GM21576 (cell line): ENCODE data around the gene ZNF407.
"Not testable (repeated sequence)": the region's sequence is repeated elsewhere in the genome, so short reads cannot be mapped to it uniquely, and the experiment has no call there.

Experiments
- ATAC-seq: cut with Tn5 transposase; IDR thresholded peaks from one replicate; pipeline ENCODE4 v1.9.1; 2021; ENCODE audit warnings: mild to moderate bottlenecking, moderate library complexity; ENCODE audit not compliant: unreplicated experiment

The ZNF407 gene

DNA sequence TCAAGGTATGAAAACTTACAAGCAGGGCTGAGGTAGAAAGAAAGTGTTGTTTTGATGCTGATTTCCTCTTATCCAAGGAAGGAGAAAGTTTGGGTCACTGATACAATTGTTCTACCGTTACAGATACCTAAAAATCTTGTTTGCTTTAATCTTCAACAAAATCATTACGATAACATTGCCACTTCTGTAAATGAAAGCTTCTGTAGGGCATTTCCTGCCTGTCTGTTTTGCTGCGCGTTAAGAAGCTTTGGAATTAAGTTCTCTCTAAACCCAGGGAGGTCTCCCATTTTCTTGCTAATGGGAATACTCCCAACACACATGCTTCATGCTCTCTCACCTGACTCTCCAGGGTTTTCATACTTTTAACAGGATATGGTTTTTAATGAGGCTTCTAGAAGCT is 352.8 kb downstream of the ZNF407 start:
- no peak for ATAC-seq

- ATAC-seq, result peak; percentile 64
Measured at GRCh38 chr18:74951165-74951760, 353.6 kb downstream of the ZNF407 start.

DNA sequence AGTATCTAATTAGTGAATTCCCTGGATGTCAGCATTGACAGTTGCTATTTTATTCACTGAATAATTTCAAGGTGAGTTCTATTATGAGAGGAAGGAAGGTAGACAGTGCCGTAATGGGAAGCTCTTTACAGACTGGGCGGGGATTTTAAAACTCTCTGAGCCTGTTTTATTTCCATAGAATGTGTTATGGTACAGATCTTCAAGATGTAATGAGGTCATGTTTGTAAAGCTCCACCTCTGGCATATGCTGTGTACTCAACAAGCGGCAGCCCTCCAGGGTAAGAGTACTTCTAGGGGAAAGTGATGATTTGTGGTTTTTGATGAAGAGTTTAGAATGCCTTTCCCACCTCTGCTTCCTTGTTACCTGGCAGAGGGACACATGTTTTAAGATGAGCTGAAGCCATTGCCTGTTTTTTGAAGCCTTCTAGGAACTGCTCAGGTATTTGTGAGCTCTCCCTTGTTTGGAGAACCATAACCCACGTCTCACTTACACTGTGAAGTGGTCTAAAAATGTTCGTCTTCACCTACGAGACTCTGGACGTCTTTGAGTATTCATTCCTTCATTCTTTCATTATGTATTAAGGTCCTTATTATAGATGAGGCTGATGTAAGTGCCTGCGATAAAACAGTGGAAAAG is 360.0 kb downstream of the ZNF407 start:
- ATAC-seq, result no peak

- ATAC-seq, result no peak
Measured at GRCh38 chr18:74959216-74959615, 361.5 kb downstream of the ZNF407 start.

- ATAC-seq, result no peak
Measured at GRCh38 chr18:74961596-74961995, 363.9 kb downstream of the ZNF407 start.

DNA sequence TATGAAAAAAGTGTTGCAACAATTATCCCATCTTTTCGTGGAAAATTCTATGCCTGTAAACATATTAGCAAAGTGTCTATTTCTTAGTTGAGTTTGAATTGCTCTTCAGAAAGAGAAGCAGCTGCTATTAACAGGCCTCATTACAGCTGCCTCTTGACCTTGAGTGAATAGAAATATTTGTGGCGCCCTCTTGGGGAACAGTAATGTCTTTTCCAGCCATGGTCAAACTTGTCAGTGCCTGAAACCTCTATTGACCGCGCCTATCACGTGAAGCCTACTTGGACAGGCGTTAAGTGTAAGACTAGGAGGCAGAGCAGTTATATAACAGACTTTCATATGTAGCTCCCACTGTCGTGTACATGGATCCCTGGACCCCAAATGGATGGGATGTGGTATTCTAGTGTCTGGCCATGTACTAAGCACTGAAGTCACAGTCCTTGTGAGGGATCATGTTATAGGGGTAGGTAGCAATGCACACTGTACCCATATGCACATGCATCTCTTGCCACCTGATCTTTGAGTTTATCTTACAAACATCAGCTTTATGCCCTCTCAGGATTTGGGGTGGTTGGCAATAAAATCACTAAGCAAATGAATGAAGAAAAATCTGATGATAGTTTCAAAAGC is 366.3 kb downstream of the ZNF407 start:
- peak; percentile 71 for ATAC-seq

DNA sequence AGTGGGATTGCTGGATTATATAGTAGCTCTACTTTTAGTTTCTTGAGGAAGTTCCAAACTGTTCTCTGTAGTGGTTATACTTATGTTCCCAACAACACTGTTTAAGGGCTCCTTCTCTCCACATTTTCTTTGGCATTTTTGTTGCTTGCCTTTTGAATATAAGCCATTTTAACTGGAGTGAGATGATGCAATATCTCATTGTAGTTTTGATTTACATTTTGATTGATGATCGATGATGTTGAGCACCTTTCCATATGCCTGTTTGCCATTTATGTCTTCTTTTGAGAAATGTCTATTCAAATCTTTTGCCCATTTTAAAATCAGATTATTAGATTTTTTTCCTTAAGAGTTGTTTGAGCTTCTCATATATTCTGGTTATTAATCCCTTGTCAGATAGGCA is 368.0 kb downstream of the ZNF407 start:
- no peak for ATAC-seq

GRCh38 chr18:74967438-74967837 is 369.8 kb downstream of the ZNF407 start:
- ATAC-seq, result no peak

DNA sequence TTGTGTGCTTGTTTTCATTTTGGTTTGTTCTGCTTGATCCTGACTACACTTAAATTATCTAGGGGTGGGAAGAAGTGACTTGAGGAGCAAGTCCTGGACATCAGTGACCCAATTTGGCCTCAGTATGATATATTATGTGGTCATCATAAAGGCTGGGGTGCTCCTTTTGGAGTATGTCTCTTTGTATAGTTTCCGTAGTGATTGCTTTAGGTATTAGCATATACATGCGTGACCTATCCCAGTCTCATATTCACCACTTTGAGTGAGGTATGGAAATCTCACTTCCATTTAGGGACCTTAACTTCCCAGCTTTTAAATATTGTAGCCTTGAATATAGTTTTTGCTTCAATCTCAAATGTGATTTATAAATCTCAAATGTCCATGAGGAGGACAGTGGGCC is 370.3 kb downstream of the ZNF407 start:
- no peak for ATAC-seq

DNA sequence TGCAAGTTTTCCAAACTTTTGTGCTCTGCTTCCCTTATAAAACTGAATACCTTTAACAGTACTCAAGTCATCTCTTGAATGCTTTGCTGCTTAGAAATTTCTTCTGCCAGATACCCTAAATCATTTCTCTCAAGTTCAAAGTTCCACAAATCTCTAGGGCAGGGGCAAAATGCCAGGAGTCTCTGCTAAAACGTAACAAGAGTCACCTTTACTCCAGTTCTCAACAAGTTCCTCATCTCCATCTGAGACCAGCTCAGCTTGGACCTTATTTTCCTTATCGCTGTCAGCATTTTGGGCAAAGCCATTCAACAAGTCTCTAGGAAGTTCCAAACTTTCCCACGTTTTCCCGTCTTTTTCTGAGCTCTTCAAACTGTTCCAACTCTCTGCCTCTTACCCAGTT is 373.7 kb downstream of the ZNF407 start:
- not testable (repeated sequence) for ATAC-seq

GRCh38 chr18:74971776-74972175 is 374.1 kb downstream of the ZNF407 start:
- not testable (repeated sequence) for ATAC-seq

- no peak for ATAC-seq
Measured at GRCh38 chr18:74972354-74972753, 374.7 kb downstream of the ZNF407 start.

- no peak for ATAC-seq
Measured at GRCh38 chr18:74975001-74975400, 377.3 kb downstream of the ZNF407 start.

- no peak for ATAC-seq
Measured at GRCh38 chr18:74976331-74976909, 378.8 kb downstream of the ZNF407 start.

DNA sequence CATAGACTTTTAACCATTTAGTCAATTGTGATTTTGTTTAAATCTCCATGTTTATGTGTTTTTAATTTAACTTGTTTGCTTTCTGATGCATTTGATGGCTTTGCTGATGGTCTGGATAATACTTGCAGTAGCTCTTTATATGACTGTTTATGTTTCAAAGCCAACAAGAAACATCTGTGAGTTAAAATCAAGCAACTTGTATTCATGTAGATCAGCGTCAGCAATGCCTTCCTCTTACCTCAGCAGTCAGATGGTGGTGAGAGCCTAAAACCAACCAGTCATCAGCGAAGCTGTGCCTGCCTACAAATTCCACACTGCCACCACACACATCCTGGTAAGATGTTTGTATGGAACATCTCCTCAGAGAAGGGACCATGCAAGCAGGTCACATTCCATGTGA is 379.4 kb downstream of the ZNF407 start:
- ATAC-seq, result no peak

- no peak for ATAC-seq
Measured at GRCh38 chr18:74980669-74981068, 383.0 kb downstream of the ZNF407 start.

DNA sequence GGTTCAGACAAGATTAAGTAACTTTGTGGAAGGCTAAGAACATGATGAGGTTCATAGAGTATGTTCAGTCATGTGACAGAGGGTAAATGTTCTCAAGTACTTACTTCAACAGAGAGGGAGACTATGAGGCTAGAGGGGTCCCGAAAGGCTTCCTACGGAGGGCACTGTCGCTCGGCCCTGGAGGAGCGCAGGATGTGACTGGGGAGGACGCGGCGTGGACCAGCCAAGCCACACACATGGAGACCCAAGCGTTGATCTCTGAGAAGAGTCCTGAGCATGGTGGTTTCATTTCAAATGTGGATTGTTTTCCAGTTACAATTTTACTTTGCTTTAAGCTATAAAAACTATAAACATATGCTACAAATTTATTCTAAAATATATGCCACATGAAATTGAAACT is 383.8 kb downstream of the ZNF407 start:
- ATAC-seq, result no peak

DNA sequence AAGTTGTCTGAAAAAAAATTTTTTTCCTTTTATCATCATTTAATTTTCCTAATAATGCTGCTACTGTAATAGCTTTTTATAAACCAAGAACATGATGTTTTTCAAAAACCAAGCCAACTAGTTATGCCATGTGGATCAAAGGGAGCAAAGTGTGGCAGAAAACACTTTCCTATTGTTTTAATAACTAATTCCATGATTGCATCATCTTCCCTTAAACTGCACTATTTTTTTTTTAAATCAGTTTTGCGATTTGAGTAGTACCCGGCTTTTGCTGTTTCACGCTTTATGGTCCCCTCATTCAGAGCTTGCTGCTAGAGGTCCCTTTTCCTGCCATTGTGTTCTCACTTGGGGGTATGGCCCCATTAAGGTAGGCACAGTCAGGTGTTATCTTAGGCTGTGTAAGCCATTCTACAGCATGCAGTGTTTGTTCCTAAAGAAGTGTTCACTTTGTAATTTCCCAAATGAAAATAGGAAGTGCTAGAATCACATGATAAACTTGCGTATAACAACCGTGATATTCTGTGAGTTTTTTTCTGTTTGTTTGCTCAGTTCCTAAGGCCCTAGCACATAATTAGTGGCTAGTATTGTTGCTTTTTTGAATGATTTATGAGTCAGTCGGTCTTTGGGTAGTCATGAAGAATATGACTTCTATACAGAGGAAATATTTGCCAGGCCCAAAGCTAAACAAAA is 385.4 kb downstream of the ZNF407 start:
- no peak for ATAC-seq

DNA sequence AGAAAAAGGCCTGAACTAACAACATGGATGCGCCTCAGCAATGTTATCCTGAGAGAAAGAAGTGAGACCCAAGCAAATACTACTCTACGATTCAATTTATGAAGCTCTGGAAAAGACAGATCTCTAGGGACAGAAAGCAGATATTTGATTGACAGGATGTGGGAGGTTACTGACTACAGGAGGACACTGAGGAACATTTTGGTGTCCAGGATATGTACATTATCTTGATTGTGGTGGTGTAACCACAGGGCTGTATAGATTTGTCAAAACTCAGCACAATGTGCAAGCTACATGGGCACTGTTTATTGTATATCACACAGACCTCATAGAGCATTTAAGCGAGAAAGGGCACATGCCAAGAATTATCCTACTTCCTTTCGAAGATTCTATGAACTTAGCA is 391.5 kb downstream of the ZNF407 start:
- ATAC-seq, result no peak

DNA sequence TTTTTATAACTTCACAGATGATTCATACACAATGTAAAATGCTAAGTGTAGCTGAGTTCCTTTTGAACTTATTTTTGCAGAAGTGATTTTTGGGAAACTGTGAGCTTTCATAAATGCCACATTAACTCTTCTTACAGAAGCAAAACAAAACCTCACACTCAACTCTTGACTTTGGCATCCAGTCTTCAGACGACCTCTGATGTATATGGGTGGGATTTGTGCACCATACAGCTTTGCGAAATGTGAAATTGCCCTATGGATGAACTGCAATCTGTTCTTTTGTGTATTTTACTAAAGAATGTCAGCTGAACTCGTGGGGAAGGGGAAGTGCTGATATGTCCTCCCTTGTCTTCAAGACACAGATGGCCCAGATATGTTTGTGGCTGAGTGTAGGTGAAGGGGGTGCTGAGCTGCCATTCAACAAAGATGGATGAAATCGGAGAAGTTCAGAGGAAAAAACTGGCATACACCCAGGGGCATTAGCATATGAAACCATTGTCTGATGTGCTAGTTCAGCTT is 393.0 kb downstream of the ZNF407 start:
- ATAC-seq, result no peak
